ENCODE data around the gene NEDD9. TPM values are rescaled to one million over a fixed set of nuclear protein-coding genes. Genes with fewer than 3 reads are reported as not detected.

The NEDD9 gene
- total and polyA plus RNA-seq, 2 of the 13 experiments (the other 11 are each of a cell fraction or from before 2014, with no cell fraction given), result 27.1 to 389 TPM

GRCh38 chr6:11282245-11282644, 49.8 kb upstream of the NEDD9 start (continued):
- no peak for TF ChIP-seq MXD4 (CRISPR knock-in tag; IDR thresholded peaks at IDR 0.05)
- TF ChIP-seq BCL6 (CRISPR knock-in tag; IDR thresholded peaks at IDR 0.05), result peak; percentile 48
- TF ChIP-seq IRF2 (CRISPR knock-in tag; IDR thresholded peaks at IDR 0.05), result peak; percentile 27; the same call in 1 of the 2 replicates
- TF ChIP-seq CCDC6 (CRISPR knock-in tag; IDR thresholded peaks at IDR 0.05), result no peak
- no peak for TF ChIP-seq HOXA9 (CRISPR knock-in tag; IDR thresholded peaks at IDR 0.05; ENCODE audit: borderline replicate concordance)
- no peak for TF ChIP-seq ELF1 (CRISPR knock-in tag; IDR thresholded peaks at IDR 0.05)
- peak; percentile 77; the same call in 1 of the 2 replicates for TF ChIP-seq ETV5 (CRISPR knock-in tag; IDR thresholded peaks at IDR 0.05; ENCODE audit: borderline replicate concordance)
- peak; percentile 53 for TF ChIP-seq SAP130 (CRISPR knock-in tag; IDR thresholded peaks at IDR 0.05; ENCODE audit: low read depth)
- peak; percentile 59 for TF ChIP-seq FOXA3 (CRISPR knock-in tag; IDR thresholded peaks at IDR 0.05)
- TF ChIP-seq ZHX2 (IDR thresholded peaks at IDR 0.05; ENCODE audit: low read depth), result no peak
- no peak for TF ChIP-seq ZHX2 (CRISPR knock-in tag; IDR thresholded peaks at IDR 0.05; ENCODE audit: borderline replicate concordance)
- no peak for TF ChIP-seq RXRA (CRISPR knock-in tag; IDR thresholded peaks at IDR 0.05)
- no peak for TF ChIP-seq AGO1 (IDR thresholded peaks at IDR 0.05; ENCODE audit: low read depth, low read length, poor library complexity, severe bottlenecking)
- no peak for TF ChIP-seq ZNF616 (CRISPR knock-in tag; IDR thresholded peaks at IDR 0.05; ENCODE audit: low read depth)
- peak; percentile 68; the same call in 1 of the 2 replicates for TF ChIP-seq HOMEZ (CRISPR knock-in tag; IDR thresholded peaks at IDR 0.05; ENCODE audit: low read depth)
- TF ChIP-seq ZNF572 (CRISPR knock-in tag; IDR thresholded peaks at IDR 0.05), result no peak
- no peak for TF ChIP-seq USF2 (IDR thresholded peaks at IDR 0.05; ENCODE audit: low read depth, low read length)
- no peak for TF ChIP-seq USF2 (CRISPR knock-in tag; IDR thresholded peaks at IDR 0.05; ENCODE audit: borderline replicate concordance)
- no peak for TF ChIP-seq GMEB1 (CRISPR knock-in tag; IDR thresholded peaks at IDR 0.05; ENCODE audit: borderline replicate concordance)
- peak; percentile 63; the same call in 1 of the 2 replicates for TF ChIP-seq FOXK1 (CRISPR knock-in tag; IDR thresholded peaks at IDR 0.05; ENCODE audit: borderline replicate concordance, low read depth)

Measured in HepG2 (cell line).